CD14-positive monocyte (primary cell): ENCODE results near the gene ZNF683. TPM values are rescaled to one million over a fixed set of nuclear protein-coding genes. Genes with fewer than 3 reads are reported as not detected.

Experiments
- DNase-seq, 3 donors: peaks; one replicate each; pipeline ENCODE4 v3.0.0-alpha.2; 2011 to 2022
- H2AFZ ChIP-seq: 2 replicates; pipeline ENCODE4 v1.6.0; 2012; ENCODE audit warnings: mild to moderate bottlenecking, low read depth, low read length, inconsistent platforms; ENCODE audit not compliant: insufficient read depth, poor library complexity, severe bottlenecking
- H3K27ac ChIP-seq, 2 donors: 1 replicate in 1 of 2; 2 replicates in 1 of 2; pipeline ENCODE4 v1.5.1; 2012 to 2013; ENCODE audit warnings: low read length in 2 of 2, control low read depth in 1 of 2, inconsistent platforms in 1 of 2, low read depth in 1 of 2, mild to moderate bottlenecking in 1 of 2
- H3K27me3 ChIP-seq, 2 donors: one replicate each; pipeline versions ENCODE4 v1.6.0 to v1.6.1; 2011 to 2013; ENCODE audit warnings: low read length in 2 of 2; ENCODE audit not compliant: control insufficient read depth in 2 of 2, insufficient read depth in 2 of 2
- H3K36me3 ChIP-seq, 2 donors: replicated peaks in 1 of 2; 1 replicate in 1 of 2; 2 replicates in 1 of 2; pipeline versions ENCODE4 v1.5.1 to v1.6.1; 2012 to 2013; ENCODE audit warnings: low read length in 2 of 2, control low read depth in 1 of 2, inconsistent platforms in 1 of 2, mild to moderate bottlenecking in 1 of 2; ENCODE audit not compliant: insufficient read depth in 2 of 2, control insufficient read depth in 1 of 2
- H3K4me1 ChIP-seq, 2 donors: 1 replicate in 1 of 2; 2 replicates in 1 of 2; pipeline versions ENCODE4 v1.5.1 to v1.6.1; 2012 to 2013; ENCODE audit warnings: low read length in 2 of 2, control low read depth in 1 of 2, inconsistent platforms in 1 of 2, mild to moderate bottlenecking in 1 of 2, moderate library complexity in 1 of 2; ENCODE audit not compliant: insufficient read depth in 2 of 2, control insufficient read depth in 1 of 2
- H3K4me2 ChIP-seq: replicated peaks from 2 replicates; pipeline ENCODE3; 2012; ENCODE audit warnings: low read length, moderate library complexity, mild to moderate bottlenecking; ENCODE audit not compliant: poor library complexity, severe bottlenecking; ENCODE audit errors: extremely low read depth
- H3K4me3 ChIP-seq, 3 experiments: fragments of 200-600 bp in 1 of 3; sonication (generic) in 1 of 3; replicated peaks in 1 of 3; 1 replicate in 2 of 3; 2 replicates in 1 of 3; pipeline ENCODE4 v1.5.1; 2011 to 2013; ENCODE audit warnings: low read length in 3 of 3, mild to moderate bottlenecking in 3 of 3, control low read depth in 2 of 3, low read depth in 2 of 3, inconsistent platforms in 1 of 3, moderate library complexity in 1 of 3
- H3K79me2 ChIP-seq: 2 replicates; pipeline ENCODE4 v1.6.0; 2012; ENCODE audit warnings: mild to moderate bottlenecking, control low read depth, inconsistent platforms, low read length, moderate library complexity; ENCODE audit not compliant: insufficient read depth
- H3K9ac ChIP-seq: 2 replicates; pipeline ENCODE4 v1.6.0; 2017; ENCODE audit warnings: low read length, mild to moderate bottlenecking; ENCODE audit not compliant: insufficient read depth, poor library complexity, severe bottlenecking
- H3K9me3 ChIP-seq, 2 donors: replicated peaks in 1 of 2; 1 replicate in 1 of 2; 2 replicates in 1 of 2; pipeline versions ENCODE4 v1.5.1 to v1.6.1; 2012 to 2013; ENCODE audit warnings: low read length in 2 of 2, control low read depth in 1 of 2; ENCODE audit not compliant: control insufficient read depth in 1 of 2, insufficient read depth in 1 of 2
- H4K20me1 ChIP-seq: 2 replicates; pipeline ENCODE4 v1.6.0; 2012; ENCODE audit warnings: mild to moderate bottlenecking, low read length, control low read depth, moderate library complexity; ENCODE audit not compliant: insufficient read depth
- H3K27ac Mint-ChIP-seq, 7 donors: one replicate each; pipeline ENCODE4 v1.8.0; 2020; ENCODE audit warnings: mild to moderate bottlenecking in 7 of 7, mixed read lengths in 7 of 7, moderate library complexity in 6 of 7, inconsistent platforms in 2 of 7
- H3K27me3 Mint-ChIP-seq, 3 donors: one replicate each; pipeline ENCODE4 v1.8.0; 2021 to 2022; ENCODE audit warnings: low read depth in 3 of 3, mild to moderate bottlenecking in 3 of 3, mixed read lengths in 3 of 3, moderate library complexity in 3 of 3, inconsistent platforms in 1 of 3
- H3K36me3 Mint-ChIP-seq, 2 donors: one replicate each; pipeline ENCODE4 v1.8.0; 2020; ENCODE audit warnings: mixed read lengths in 2 of 2, inconsistent platforms in 1 of 2, mild to moderate bottlenecking in 1 of 2
- H3K4me1 Mint-ChIP-seq: one replicate; pipeline ENCODE4 v1.8.0; 2020; ENCODE audit warnings: mild to moderate bottlenecking, mixed read lengths
- H3K4me3 Mint-ChIP-seq, 2 donors: one replicate each; pipeline ENCODE4 v1.8.0; 2020; ENCODE audit warnings: mild to moderate bottlenecking in 2 of 2, mixed read lengths in 2 of 2, moderate library complexity in 1 of 2
- H3K9me3 Mint-ChIP-seq, 7 donors: one replicate each; pipeline ENCODE4 v1.8.0; 2020 to 2022; ENCODE audit warnings: mixed read lengths in 7 of 7, mild to moderate bottlenecking in 6 of 7, moderate library complexity in 6 of 7, inconsistent platforms in 2 of 7
- CTCF ChIP-seq: fragments of 200-600 bp; IDR thresholded peaks from one replicate; pipeline ENCODE4 v1.8.0; 2022; ENCODE audit warnings: antibody characterized with exemption, mild to moderate bottlenecking
- WGBS: methylation state at CpG from one replicate; pipeline ENCODE4 v1.1.5; 2013; ENCODE audit warnings: missing lambda C conversion rate; ENCODE audit not compliant: insufficient coverage; 5-methylcytosine and 5-hydroxymethylcytosine counted together
- intact Hi-C, 2 donors: fragments of 100-400 bp; cut with micrococcal nuclease; formaldehyde crosslinking; loops; one replicate each; pipeline versions ENCODE4 v1.15.0 to v1.15.1; 2023
- polyA plus RNA-seq, 3 donors: library from polyadenylated mRNA; depleted of rRNA in 1 of 3; unstranded in 2 of 3; stranded (reverse) in 1 of 3; fragments of 300-500 nt in 2 of 3; fragments of >200 nt in 1 of 3; fragmentation: Illumina TruSeq in 2 of 3; gene quantifications; 1 replicate in 2 of 3; 2 replicates in 1 of 3; pipeline ENCODE4 v1.2.3, GENCODE V29; 2012 to 2021

The ZNF683 gene
- polyA plus RNA-seq, 3 donors, result not detected

GRCh38 chr1:26353210-26353859, 19.2 kb downstream of the ZNF683 start:
- H3K9ac ChIP-seq, result no peak overlapping the region
- H3K4me3 Mint-ChIP-seq, result no peak overlapping the region
- WGBS, result 100% methylated on average over 2 of the region's 4 CpGs
- no peak overlapping the region for H3K27ac Mint-ChIP-seq
- DNase-seq, result no peak
- no peaks in the 10 kb centered on the region for H3K4me1 Mint-ChIP-seq
- H3K36me3 ChIP-seq, result no peaks in the 10 kb centered on the region
- no peaks in the 10 kb centered on the region for H3K79me2 ChIP-seq
- H3K9me3 Mint-ChIP-seq, result peaks cover 0 to 4% (median 0%) of the 10 kb centered on the region in 7 donors
- H3K9me3 ChIP-seq, result no peaks in the 10 kb centered on the region
- peaks cover 13 to 22% (median 19%) of the 10 kb centered on the region in 3 donors for H3K27me3 Mint-ChIP-seq
- H2AFZ ChIP-seq, result no peak overlapping the region
- H3K27ac ChIP-seq, result no peak overlapping the region
- H3K4me3 ChIP-seq, result no peak overlapping the region
- H3K4me1 ChIP-seq, result no peaks in the 10 kb centered on the region
- H4K20me1 ChIP-seq, result no peaks in the 10 kb centered on the region
- H3K4me2 ChIP-seq, result no peak overlapping the region
- intact Hi-C loops, result no loop called here
- peaks cover 3 to 5% of the 10 kb centered on the region in 2 donors for H3K27me3 ChIP-seq
- no peaks in the 10 kb centered on the region for H3K36me3 Mint-ChIP-seq
- no peak for TF ChIP-seq CTCF

- Histone ChIP-seq H4K20me1 (no peaks in the 10 kb centered on the region), H2AFZ (no peak overlapping the region), H3K36me3 (no peaks in the 10 kb centered on the region), H3K9me3 (no peaks in the 10 kb centered on the region), H3K79me2 (no peaks in the 10 kb centered on the region), H3K27me3 (no peaks in the 10 kb centered on the region), H3K4me1 (no peaks in the 10 kb centered on the region), H3K27ac (no peak overlapping the region), H3K4me3 (no peak overlapping the region), H3K4me2 (no peak overlapping the region), H3K9ac (no peak overlapping the region)
- Mint-ChIP-seq H3K36me3 (no peaks in the 10 kb centered on the region), H3K27me3 (peaks cover 6 to 12% (median 8%) of the 10 kb centered on the region in 3 donors), H3K4me1 (no peaks in the 10 kb centered on the region), H3K9me3 (peaks cover 0 to 2% (median 0%) of the 10 kb centered on the region in 7 donors), H3K4me3 (no peak overlapping the region), H3K27ac (no peak overlapping the region)
- intact Hi-C loops, result no loop called here
- no peak for DNase-seq
- TF ChIP-seq CTCF, result no peak
- 100% methylated on average over 1 of the region's 5 CpGs for WGBS
Observed at GRCh38 chr1:26352338-26352679, 20.2 kb downstream of the ZNF683 start.
